GM10266 (cell line): ENCODE measurements around the gene SLC34A1.

Source experiments
- DNase-seq: peaks from one replicate; pipeline ENCODE4 v3.0.0; 2012; ENCODE audit errors: extremely low spot score
- CTCF ChIP-seq: IDR thresholded peaks from 2 replicates; pipeline ENCODE4 v1.5.1; 2012; ENCODE audit warnings: mild to moderate bottlenecking, low read depth; ENCODE audit not compliant: control insufficient read depth, insufficient read depth; ENCODE audit errors: missing control alignments

SLC34A1 gene

GRCh38 chr5:177432839-177433657 lies 48.8 kb downstream of the SLC34A1 start:
- no peak for DNase-seq
- TF ChIP-seq CTCF: no peak

- no peak for TF ChIP-seq CTCF
- no peak for DNase-seq
These were observed 49.5 kb downstream of the SLC34A1 start for GRCh38 chr5:177433658-177434217.

- DNase-seq: no peak
- no peak for TF ChIP-seq CTCF
These were observed 50.2 kb downstream of the SLC34A1 start for GRCh38 chr5:177434437-177434836.

- TF ChIP-seq CTCF: no peak
- DNase-seq: no peak
These were observed 50.9 kb downstream of the SLC34A1 start for GRCh38 chr5:177434942-177435738.

GRCh38 chr5:177435847-177436536 lies 51.8 kb downstream of the SLC34A1 start:
- TF ChIP-seq CTCF: no peak

GRCh38 chr5:177437623-177438022 lies 53.4 kb downstream of the SLC34A1 start:
- TF ChIP-seq CTCF: no peak

More at GRCh38 chr5:177435847-177436536, 51.8 kb downstream of the SLC34A1 start:
- no peak for DNase-seq

More at GRCh38 chr5:177437623-177438022, 53.4 kb downstream of the SLC34A1 start:
- DNase-seq: no peak
